Fibroblast of villous mesenchyme (primary cell): ENCODE results near the gene AHCYL1. TPM values are rescaled to one million over a fixed set of nuclear protein-coding genes. Genes with fewer than 3 reads are reported as not detected.

ENCODE experiments used
- DNase-seq: peaks from one replicate; pipeline ENCODE4 v3.0.0-alpha.2; 2010; ENCODE audit warnings: low read depth
- H3K4me3 ChIP-seq: 2 replicates; pipeline ENCODE4 v1.5.1; 2011; ENCODE audit warnings: low read depth, mild to moderate bottlenecking, low read length
- total RNA-seq: library from RNA; depleted of rRNA; stranded (reverse); fragments of >200 nt; gene quantifications from 2 replicates; pipeline ENCODE4 v1.2.3, GENCODE V29; 2012
- TF ChIP-seq, protein P1 (sequence below): IDR thresholded peaks from 2 replicates; pipeline ENCODE4 v1.5.1; 2012; ENCODE audit warnings: low read depth, mild to moderate bottlenecking, low read length; ENCODE audit not compliant: insufficient read depth

Gene AHCYL1
- total RNA-seq, 1 donor = 66.9 TPM

DNA sequence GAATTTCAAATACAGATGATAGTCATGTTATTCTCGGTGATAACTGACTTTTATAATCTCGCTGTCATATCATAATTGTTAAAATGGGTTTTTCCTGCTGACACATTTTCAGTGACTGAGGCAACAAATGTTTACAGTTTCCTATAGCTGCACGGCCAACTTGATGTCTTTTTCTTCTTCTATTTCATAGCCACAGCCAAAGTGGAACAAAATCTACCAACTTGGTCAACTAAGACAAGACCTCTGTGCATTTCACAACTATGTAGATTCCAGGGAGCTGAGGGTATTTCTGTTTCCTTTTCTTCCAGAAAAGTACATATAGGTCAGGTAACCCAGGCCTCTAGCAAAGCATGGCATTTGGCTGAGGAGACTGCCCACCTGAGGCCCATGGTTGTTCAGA lies 10.4 kb upstream of the AHCYL1 start:
- H3K4me3 ChIP-seq = no peak overlapping the region
- DNase-seq = no peak
- TF ChIP-seq, protein P1, sequence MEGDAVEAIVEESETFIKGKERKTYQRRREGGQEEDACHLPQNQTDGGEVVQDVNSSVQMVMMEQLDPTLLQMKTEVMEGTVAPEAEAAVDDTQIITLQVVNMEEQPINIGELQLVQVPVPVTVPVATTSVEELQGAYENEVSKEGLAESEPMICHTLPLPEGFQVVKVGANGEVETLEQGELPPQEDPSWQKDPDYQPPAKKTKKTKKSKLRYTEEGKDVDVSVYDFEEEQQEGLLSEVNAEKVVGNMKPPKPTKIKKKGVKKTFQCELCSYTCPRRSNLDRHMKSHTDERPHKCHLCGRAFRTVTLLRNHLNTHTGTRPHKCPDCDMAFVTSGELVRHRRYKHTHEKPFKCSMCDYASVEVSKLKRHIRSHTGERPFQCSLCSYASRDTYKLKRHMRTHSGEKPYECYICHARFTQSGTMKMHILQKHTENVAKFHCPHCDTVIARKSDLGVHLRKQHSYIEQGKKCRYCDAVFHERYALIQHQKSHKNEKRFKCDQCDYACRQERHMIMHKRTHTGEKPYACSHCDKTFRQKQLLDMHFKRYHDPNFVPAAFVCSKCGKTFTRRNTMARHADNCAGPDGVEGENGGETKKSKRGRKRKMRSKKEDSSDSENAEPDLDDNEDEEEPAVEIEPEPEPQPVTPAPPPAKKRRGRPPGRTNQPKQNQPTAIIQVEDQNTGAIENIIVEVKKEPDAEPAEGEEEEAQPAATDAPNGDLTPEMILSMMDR = no peak

DNA sequence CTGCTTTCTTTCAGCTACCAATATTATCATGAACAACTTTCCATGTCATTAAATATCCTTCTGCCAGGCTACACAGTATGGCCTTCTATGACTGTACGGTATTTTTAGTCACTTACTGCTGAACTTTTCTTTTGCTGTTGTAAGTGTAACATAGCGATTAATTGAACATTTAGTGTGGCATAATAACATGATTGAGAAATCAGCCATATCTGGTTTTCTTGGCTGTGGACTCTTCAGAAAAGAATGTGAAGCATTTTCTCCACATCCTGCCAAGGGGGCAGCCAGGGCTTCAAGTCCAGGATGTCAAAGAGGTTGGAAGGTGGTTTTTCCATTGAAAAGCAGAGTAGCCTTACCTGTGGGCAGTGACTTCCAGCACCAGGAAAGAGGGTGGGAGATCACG lies 8.8 kb upstream of the AHCYL1 start:
- DNase-seq = peak; percentile 88

DNA sequence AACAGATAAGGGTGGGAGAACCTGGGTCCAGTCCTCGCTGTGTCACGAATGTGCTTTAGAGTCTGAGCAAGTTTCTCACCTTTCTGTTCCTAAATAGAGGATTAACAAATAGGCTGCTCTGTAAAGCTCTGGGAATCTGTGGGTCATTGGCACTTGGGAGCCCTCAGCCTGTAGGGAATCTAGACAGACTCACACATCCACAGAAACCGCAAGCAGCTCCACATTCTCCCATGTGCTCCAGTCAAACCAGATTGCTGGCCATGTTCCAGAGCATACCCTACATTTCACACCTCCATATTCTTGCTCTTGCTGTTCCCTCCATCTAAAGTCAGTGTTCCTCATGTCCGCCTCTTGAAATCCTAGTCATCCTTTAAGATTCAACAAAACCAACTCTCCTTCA lies 7.8 kb upstream of the AHCYL1 start:
- no peak for DNase-seq
- no peak overlapping the region for H3K4me3 ChIP-seq
- TF ChIP-seq, protein P1 = no peak

More for the DNA sequence above, 8.8 kb upstream of the AHCYL1 start:
- no peak overlapping the region for H3K4me3 ChIP-seq
- TF ChIP-seq, protein P1 = no peak

- no peak for DNase-seq
- no peak overlapping the region for H3K4me3 ChIP-seq
- TF ChIP-seq, protein P1 = no peak
Measured at GRCh38 chr1:109977225-109977624, 7.3 kb upstream of the AHCYL1 start.

- DNase-seq = peak; percentile 65
- no peak overlapping the region for H3K4me3 ChIP-seq
- TF ChIP-seq, protein P1 = no peak
Measured at GRCh38 chr1:109977657-109978378, 6.7 kb upstream of the AHCYL1 start.

DNA sequence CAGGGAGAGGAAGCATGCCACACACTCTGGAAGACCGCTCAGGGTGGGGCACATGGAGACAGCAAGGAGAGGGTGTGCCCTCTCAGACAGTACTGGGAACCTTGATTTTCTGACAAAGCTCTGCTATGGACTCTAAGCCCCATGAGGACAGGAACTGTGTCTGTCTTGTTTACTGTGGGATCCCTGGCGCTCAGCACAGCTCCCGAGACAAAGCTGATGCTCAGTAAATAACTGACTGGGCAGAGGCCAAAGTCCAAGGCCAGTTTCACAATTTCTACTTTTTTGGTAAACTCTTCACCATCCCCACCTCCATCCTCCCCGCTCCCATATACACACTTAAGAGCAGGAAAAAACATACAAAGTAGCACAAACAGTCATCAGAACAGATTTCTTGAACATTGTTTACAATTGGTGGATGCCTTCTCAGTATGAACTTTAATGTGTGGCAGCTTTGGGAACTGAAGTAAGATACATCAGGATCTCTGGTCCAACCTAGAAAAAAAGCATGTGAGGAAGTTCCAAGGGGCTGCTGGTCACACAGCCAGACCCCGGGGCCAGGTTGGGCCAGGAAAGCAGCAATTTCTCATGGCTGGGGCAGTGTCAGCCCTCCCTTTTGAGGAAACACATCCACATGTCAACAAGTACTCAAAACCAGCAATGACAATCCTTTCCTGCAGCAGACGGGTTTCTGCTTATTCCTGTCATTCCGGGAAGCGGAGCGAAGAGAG lies 5.6 kb upstream of the AHCYL1 start:
- no peak overlapping the region for H3K4me3 ChIP-seq
- DNase-seq = peak; percentile 61
- TF ChIP-seq, protein P1 = no peak
